ENCODE data around the gene HMOX1. TPM values are rescaled to one million over a fixed set of nuclear protein-coding genes. Genes with fewer than 3 reads are reported as not detected.
"Not testable (repeated sequence)": the region's sequence is repeated elsewhere in the genome, so short reads cannot be mapped to it uniquely, and the experiment has no call there.

Gene HMOX1
- total RNA-seq, 1 donor from 2014 or later, result 4.3 TPM

DNA sequence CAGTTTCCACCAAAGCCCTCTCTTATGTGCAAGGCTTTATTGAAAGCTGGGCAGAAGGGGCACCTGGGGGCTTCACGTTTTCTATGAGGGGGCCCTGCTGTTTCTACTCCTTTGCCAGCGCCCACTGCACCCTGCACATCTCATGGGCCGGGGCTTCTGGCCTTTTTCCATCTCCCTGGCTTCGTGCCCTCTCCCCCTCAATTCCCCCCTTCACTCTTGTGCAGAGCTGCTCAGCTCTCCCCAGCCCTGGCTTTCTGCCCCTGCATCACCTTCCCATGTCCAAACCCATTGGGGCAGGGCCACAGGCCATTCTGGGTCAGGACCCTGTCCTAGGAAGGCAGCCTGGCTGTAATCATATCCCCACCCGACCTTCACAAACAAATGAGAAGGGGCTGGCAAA lies 55.5 kb downstream of the HMOX1 start:
- Mint-ChIP-seq H3K4me3 (ENCODE audit: low read depth) (no peak overlapping the region), H3K27me3 (no peaks in the 10 kb centered on the region), H3K27ac (peak overlapping the region; percentile 4)

GRCh38 chr22:35437049-35437448 lies 56.2 kb downstream of the HMOX1 start:
- DNase-seq (ENCODE audit: low spot score, unreplicated experiment), result no peak
- no peak overlapping the region for H3K27ac Mint-ChIP-seq
- H3K36me3 Mint-ChIP-seq (ENCODE audit: insufficient read depth), result peaks cover 16% of the 10 kb centered on the region
- H3K4me1 Mint-ChIP-seq (ENCODE audit: low read depth), result no peaks in the 10 kb centered on the region
- no peak overlapping the region for H3K4me3 Mint-ChIP-seq (ENCODE audit: low read depth)
- peaks cover 3% of the 10 kb centered on the region for H3K9me3 Mint-ChIP-seq (ENCODE audit: low read depth)
- H3K27me3 Mint-ChIP-seq, result no peaks in the 10 kb centered on the region
- TF ChIP-seq, protein P1, sequence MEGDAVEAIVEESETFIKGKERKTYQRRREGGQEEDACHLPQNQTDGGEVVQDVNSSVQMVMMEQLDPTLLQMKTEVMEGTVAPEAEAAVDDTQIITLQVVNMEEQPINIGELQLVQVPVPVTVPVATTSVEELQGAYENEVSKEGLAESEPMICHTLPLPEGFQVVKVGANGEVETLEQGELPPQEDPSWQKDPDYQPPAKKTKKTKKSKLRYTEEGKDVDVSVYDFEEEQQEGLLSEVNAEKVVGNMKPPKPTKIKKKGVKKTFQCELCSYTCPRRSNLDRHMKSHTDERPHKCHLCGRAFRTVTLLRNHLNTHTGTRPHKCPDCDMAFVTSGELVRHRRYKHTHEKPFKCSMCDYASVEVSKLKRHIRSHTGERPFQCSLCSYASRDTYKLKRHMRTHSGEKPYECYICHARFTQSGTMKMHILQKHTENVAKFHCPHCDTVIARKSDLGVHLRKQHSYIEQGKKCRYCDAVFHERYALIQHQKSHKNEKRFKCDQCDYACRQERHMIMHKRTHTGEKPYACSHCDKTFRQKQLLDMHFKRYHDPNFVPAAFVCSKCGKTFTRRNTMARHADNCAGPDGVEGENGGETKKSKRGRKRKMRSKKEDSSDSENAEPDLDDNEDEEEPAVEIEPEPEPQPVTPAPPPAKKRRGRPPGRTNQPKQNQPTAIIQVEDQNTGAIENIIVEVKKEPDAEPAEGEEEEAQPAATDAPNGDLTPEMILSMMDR (IDR thresholded peaks at IDR 0.05; ENCODE audit: unreplicated experiment), result no peak

More for the DNA sequence above, 55.5 kb downstream of the HMOX1 start:
- DNase-seq (ENCODE audit: low spot score, unreplicated experiment), result no peak
- Mint-ChIP-seq H3K9me3 (ENCODE audit: low read depth) (peaks cover 3% of the 10 kb centered on the region), H3K4me1 (ENCODE audit: low read depth) (no peaks in the 10 kb centered on the region), H3K36me3 (ENCODE audit: insufficient read depth) (peaks cover 19% of the 10 kb centered on the region)
- TF ChIP-seq, protein P1 (IDR thresholded peaks at IDR 0.05; ENCODE audit: unreplicated experiment), result no peak

GRCh38 chr22:35438673-35439364 lies 57.9 kb downstream of the HMOX1 start:
- H3K36me3 Mint-ChIP-seq (ENCODE audit: insufficient read depth); H3K27ac Mint-ChIP-seq; DNase-seq (ENCODE audit: low spot score, unreplicated experiment); H3K4me1 Mint-ChIP-seq (ENCODE audit: low read depth); H3K9me3 Mint-ChIP-seq (ENCODE audit: low read depth); H3K4me3 Mint-ChIP-seq (ENCODE audit: low read depth); H3K27me3 Mint-ChIP-seq: not testable (repeated sequence)

GRCh38 chr22:35439365-35439717 lies 58.4 kb downstream of the HMOX1 start:
- peaks cover 5% of the 10 kb centered on the region for H3K36me3 Mint-ChIP-seq (ENCODE audit: insufficient read depth)
- TF ChIP-seq, protein P1 (IDR thresholded peaks at IDR 0.05; ENCODE audit: unreplicated experiment), result no peak
- no peaks in the 10 kb centered on the region for H3K27me3 Mint-ChIP-seq
- no peak overlapping the region for H3K4me3 Mint-ChIP-seq (ENCODE audit: low read depth)
- no peaks in the 10 kb centered on the region for H3K9me3 Mint-ChIP-seq (ENCODE audit: low read depth)
- H3K4me1 Mint-ChIP-seq (ENCODE audit: low read depth), result no peaks in the 10 kb centered on the region
- H3K27ac Mint-ChIP-seq, result no peak overlapping the region
- DNase-seq (ENCODE audit: low spot score, unreplicated experiment), result no peak

DNA sequence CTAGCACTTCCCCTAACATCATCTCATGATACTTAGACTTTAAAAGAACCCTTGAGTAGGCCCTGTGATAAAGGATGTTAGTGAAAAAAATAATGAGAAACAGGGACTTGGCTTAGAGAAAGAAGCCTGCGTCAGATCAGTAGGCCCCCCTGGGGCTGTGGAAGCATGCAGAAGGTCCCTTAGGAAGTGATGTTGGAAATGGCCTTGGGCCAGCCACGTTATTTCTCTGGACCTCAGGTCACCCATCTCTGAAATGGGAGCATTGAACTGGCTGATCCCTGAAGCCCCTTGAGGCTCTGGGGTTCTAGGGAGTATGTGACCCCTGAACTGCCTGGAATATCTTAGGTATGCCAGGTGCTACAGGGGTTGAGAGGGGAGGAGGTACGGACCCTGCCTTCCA lies 59.2 kb downstream of the HMOX1 start:
- H3K4me3 Mint-ChIP-seq (ENCODE audit: low read depth), result no peak overlapping the region

More for the DNA sequence above, 59.2 kb downstream of the HMOX1 start:
- no peaks in the 10 kb centered on the region for H3K4me1 Mint-ChIP-seq (ENCODE audit: low read depth)
- peaks cover 2% of the 10 kb centered on the region for H3K36me3 Mint-ChIP-seq (ENCODE audit: insufficient read depth)
- H3K27me3 Mint-ChIP-seq, result no peaks in the 10 kb centered on the region
- H3K27ac Mint-ChIP-seq, result no peak overlapping the region
- DNase-seq (ENCODE audit: low spot score, unreplicated experiment), result no peak
- TF ChIP-seq, protein P1 (IDR thresholded peaks at IDR 0.05; ENCODE audit: unreplicated experiment), result no peak
- no peaks in the 10 kb centered on the region for H3K9me3 Mint-ChIP-seq (ENCODE audit: low read depth)
